GM12864 (cell line): ENCODE data around the gene KLK2.

Experiments used
- DNase-seq: peaks from one replicate; pipeline ENCODE4 v3.0.0-alpha.2; 2011; ENCODE audit warnings: low read depth
- H3K4me3 ChIP-seq: 2 replicates; pipeline ENCODE4 v1.5.1; 2011; ENCODE audit warnings: mild to moderate bottlenecking, low read depth, low read length, control low read depth
- CTCF ChIP-seq: IDR thresholded peaks from 2 replicates; pipeline ENCODE4 v1.5.1; 2011; ENCODE audit warnings: low read depth, mild to moderate bottlenecking, moderate library complexity, low read length, control low read depth, inconsistent platforms; ENCODE audit errors: missing control alignments

The KLK2 gene

DNA sequence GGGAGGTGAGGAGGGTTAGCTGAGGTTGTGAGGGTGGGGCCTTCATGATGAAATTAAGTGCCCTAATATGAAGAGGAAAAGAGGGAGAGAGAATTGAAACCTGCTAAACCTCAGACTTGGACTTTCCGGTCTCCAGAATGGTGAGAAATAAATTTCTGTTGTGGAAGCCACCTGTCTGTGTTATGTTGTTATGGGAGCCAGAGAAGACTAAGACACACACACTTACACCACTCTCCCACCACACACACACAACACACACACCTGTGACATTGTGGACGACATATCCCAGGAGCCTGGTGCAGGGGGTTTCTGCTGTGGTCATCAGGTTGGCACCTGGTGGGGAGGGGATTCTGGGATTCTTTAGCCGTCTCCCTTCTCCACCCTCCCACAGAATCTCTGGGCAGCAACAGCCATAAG, 24.0 kb downstream of the KLK2 start:
- no peak overlapping the region; the same call in 1 of the 2 replicates for H3K4me3 ChIP-seq
- DNase-seq = no peak
- no peak for TF ChIP-seq CTCF

GRCh38 chr19:50897612-50898011, 24.4 kb downstream of the KLK2 start:
- peak; percentile 17 for TF ChIP-seq CTCF
- DNase-seq = no peak
- no peak overlapping the region for H3K4me3 ChIP-seq

DNA sequence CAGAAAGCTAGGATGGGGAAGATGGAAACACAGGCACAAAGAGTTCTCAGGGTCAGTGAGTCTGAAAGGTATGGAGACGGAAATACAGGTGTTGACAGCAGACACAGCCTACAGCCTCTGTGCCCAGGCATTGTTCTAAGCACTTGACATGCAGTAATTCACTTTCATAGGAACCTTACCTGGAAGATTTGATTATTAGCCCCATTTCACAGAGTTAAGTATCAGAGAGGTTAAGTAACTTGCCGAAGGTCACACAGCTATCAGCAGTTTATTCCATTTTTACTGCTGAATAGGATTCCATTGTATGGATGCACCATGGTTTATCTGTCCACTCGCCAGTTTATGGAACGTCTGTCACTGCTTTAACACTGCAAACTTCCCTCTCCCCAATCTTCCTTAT, 24.8 kb downstream of the KLK2 start:
- no peak overlapping the region for H3K4me3 ChIP-seq
- DNase-seq = no peak
- no peak for TF ChIP-seq CTCF

DNA sequence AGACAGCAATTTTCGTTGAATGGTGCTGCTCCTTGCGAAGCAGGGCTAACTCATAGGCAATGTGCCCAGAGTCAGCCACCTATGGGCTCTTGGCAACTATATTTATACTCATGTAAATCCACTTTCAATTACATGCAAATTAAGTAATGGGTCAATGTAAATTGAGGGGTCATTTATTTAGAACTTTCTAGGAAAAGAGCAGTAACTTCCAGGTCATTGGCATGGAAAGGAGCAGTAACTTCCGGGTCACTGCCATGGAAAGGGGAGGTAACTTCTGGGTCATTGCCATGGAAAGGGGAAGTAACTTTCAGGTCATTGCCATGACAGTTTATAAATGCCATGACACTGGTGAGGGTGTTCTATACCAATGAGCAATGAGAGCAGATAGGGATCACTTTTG, 26.3 kb downstream of the KLK2 start:
- no peak for DNase-seq
- H3K4me3 ChIP-seq = no peak overlapping the region
- TF ChIP-seq CTCF = no peak

- H3K4me3 ChIP-seq = no peak overlapping the region
- DNase-seq = no peak
- TF ChIP-seq CTCF = no peak
These were observed 29.4 kb downstream of the KLK2 start for GRCh38 chr19:50902640-50903039.

DNA sequence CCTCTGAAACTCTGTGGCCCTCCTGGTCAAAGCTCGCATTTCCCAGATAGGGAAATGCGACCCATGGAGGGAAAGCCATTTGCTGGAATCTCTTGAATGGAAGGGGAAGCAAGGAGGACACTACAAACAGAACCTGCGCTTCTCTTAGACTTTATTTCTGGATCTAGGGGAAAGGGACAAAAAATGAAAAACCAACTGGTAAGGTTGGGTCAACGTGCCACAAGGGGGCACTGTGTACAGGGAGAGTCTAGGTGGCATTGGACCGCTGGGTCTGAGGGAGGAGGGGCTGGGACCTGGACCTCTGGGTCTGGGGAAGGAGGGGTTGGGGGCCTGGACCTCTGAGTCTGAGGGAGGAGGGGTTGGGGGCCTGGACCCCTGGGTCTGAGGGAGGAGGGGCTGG, 33.0 kb downstream of the KLK2 start:
- TF ChIP-seq CTCF = peak; percentile 81
- DNase-seq = no peak
- no peak overlapping the region for H3K4me3 ChIP-seq

DNA sequence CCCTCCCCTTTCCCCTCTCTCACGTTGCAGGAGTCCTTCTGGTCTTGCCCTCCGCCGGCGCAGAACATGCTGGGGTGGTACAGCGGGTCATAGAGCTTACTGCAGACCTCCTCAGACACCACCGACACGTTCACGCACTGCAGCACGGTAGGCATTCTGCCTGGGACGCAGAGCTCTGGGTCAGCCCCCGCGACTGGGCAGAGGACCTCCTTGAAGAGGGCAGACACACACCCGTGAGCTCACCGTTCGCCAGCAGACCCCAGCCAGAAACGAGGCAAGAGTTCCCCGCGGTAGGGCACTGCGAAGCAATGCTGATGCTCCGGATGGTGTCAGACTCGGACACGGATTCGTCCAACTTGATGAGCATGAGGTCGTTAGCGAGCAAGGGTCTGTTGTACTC, 35.1 kb downstream of the KLK2 start:
- H3K4me3 ChIP-seq = no peak overlapping the region
- no peak for DNase-seq
- TF ChIP-seq CTCF = no peak
